DOHH2 (cell line): ENCODE data around the gene FNDC3B.
A peak's percentile ranks its signal among the peaks of the same experiment; 100 is the strongest.

ENCODE experiments used
- H3F3A ChIP-seq: fragments of 200-600 bp; sonication (generic), shearing (Covaris generic); 2 replicates; pipeline ENCODE4 v1.6.0; 2016; ENCODE audit warnings: antibody characterized with exemption, mild to moderate bottlenecking; ENCODE audit not compliant: control insufficient read depth, insufficient read depth
- H3K27ac ChIP-seq: fragments of 200-600 bp; sonication (generic); 2 replicates; pipeline ENCODE4 v1.5.1; 2014; ENCODE audit warnings: low read depth, mild to moderate bottlenecking, low read length, moderate library complexity
- H3K27me3 ChIP-seq: fragments of 200-600 bp; sonication (generic); 2 replicates; pipeline ENCODE4 v1.6.1; 2014; ENCODE audit warnings: mild to moderate bottlenecking, low read length, mixed read lengths; ENCODE audit not compliant: control insufficient read depth
- H3K36me3 ChIP-seq: fragments of 200-600 bp; sonication (generic); 2 replicates; pipeline ENCODE4 v1.6.1; 2014; ENCODE audit warnings: mild to moderate bottlenecking, low read length, moderate library complexity, mixed read lengths; ENCODE audit not compliant: control insufficient read depth
- H3K4me1 ChIP-seq: fragments of 200-600 bp; sonication (generic); 2 replicates; pipeline ENCODE4 v1.6.1; 2014; ENCODE audit warnings: mild to moderate bottlenecking, low read length, mixed read lengths; ENCODE audit not compliant: control insufficient read depth
- H3K4me2 ChIP-seq: fragments of 200-600 bp; sonication (generic); 2 replicates; pipeline ENCODE4 v1.6.0; 2014; ENCODE audit warnings: mild to moderate bottlenecking, low read length, moderate library complexity
- H3K4me3 ChIP-seq: fragments of 200-600 bp; sonication (generic); 2 replicates; pipeline ENCODE4 v1.5.1; 2014; ENCODE audit warnings: mild to moderate bottlenecking, low read length, mixed read lengths
- H3K79me2 ChIP-seq: fragments of 200-600 bp; sonication (generic); 2 replicates; pipeline ENCODE4 v1.6.1; 2014; ENCODE audit warnings: mild to moderate bottlenecking, low read length, mixed read lengths; ENCODE audit not compliant: control insufficient read depth
- H3K9me2 ChIP-seq: fragments of 200-600 bp; sonication (generic); replicated peaks from 2 replicates; pipeline ENCODE4 v1.6.1; 2014; ENCODE audit warnings: mild to moderate bottlenecking, low read length, mixed read lengths; ENCODE audit not compliant: control insufficient read depth
- H3K9me3 ChIP-seq: fragments of 200-600 bp; sonication (generic); 2 replicates; pipeline ENCODE4 v1.6.1; 2014; ENCODE audit warnings: antibody characterized with exemption, low read length, mixed read lengths; ENCODE audit not compliant: control insufficient read depth, insufficient read depth
- H4K20me1 ChIP-seq: fragments of 200-600 bp; sonication (generic); 2 replicates; pipeline ENCODE4 v1.6.0; 2014; ENCODE audit warnings: low read depth, mild to moderate bottlenecking, antibody characterized with exemption, low read length, moderate library complexity; ENCODE audit not compliant: control insufficient read depth, insufficient read depth
- CTCF ChIP-seq: fragments of 200-600 bp; sonication (generic); IDR thresholded peaks from one replicate; pipeline ENCODE4 v1.5.1; 2014; ENCODE audit warnings: antibody characterized with exemption, mild to moderate bottlenecking, low read depth, low read length; ENCODE audit not compliant: poor library complexity, severe bottlenecking
- EZH2phosphoT487 ChIP-seq: fragments of 200-600 bp; sonication (generic); IDR thresholded peaks from 2 replicates; pipeline ENCODE4 v1.6.1; 2017; ENCODE audit warnings: borderline replicate concordance, mild to moderate bottlenecking, antibody characterized with exemption, low read length, moderate library complexity, mixed read lengths

FNDC3B gene

GRCh38 chr3:172033396-172033795, 6.0 kb upstream of the FNDC3B start:
- Histone ChIP-seq H3K4me1 (no peaks in the 10 kb centered on the region), H3K27ac (no peak overlapping the region), H3K27me3 (no peaks in the 10 kb centered on the region), H3K4me3 (no peak overlapping the region), H4K20me1 (no peaks in the 10 kb centered on the region), H3K4me2 (no peak overlapping the region), H3K79me2 (no peaks in the 10 kb centered on the region), H3F3A (no peaks in the 10 kb centered on the region), H3K9me3 (no peaks in the 10 kb centered on the region), H3K36me3 (no peaks in the 10 kb centered on the region), H3K9me2 (no peaks in the 10 kb centered on the region)
- TF ChIP-seq EZH2phosphoT487, result no peak
- TF ChIP-seq CTCF, result no peak

- Histone ChIP-seq H3K4me2 (no peak overlapping the region), H3K36me3 (no peaks in the 10 kb centered on the region), H3K4me1 (peaks cover 6% of the 10 kb centered on the region), H3K79me2 (peaks cover 6% of the 10 kb centered on the region), H3K4me3 (no peak overlapping the region), H3K27ac (no peak overlapping the region), H4K20me1 (no peaks in the 10 kb centered on the region), H3K9me2 (no peaks in the 10 kb centered on the region), H3K9me3 (no peaks in the 10 kb centered on the region), H3F3A (no peaks in the 10 kb centered on the region), H3K27me3 (no peaks in the 10 kb centered on the region)
- peak; percentile 63 for TF ChIP-seq CTCF
- TF ChIP-seq EZH2phosphoT487, result no peak
Measured at GRCh38 chr3:172034786-172035685, 4.3 kb upstream of the FNDC3B start.

GRCh38 chr3:172036541-172037215, 2.7 kb upstream of the FNDC3B start:
- no peak for TF ChIP-seq CTCF
- no peak for TF ChIP-seq EZH2phosphoT487
- H3K36me3 ChIP-seq, result no peaks in the 10 kb centered on the region
- H3K4me2 ChIP-seq, result no peak overlapping the region
- peaks cover 16% of the 10 kb centered on the region for H3K79me2 ChIP-seq
- no peak overlapping the region for H3K4me3 ChIP-seq
- H3K27me3 ChIP-seq, result no peaks in the 10 kb centered on the region
- H4K20me1 ChIP-seq, result no peaks in the 10 kb centered on the region; the same call in 1 of the 2 replicates
- no peaks in the 10 kb centered on the region for H3K9me3 ChIP-seq
- no peaks in the 10 kb centered on the region for H3F3A ChIP-seq
- peaks cover 12% of the 10 kb centered on the region for H3K4me1 ChIP-seq
- no peak overlapping the region for H3K27ac ChIP-seq
- H3K9me2 ChIP-seq, result no peaks in the 10 kb centered on the region
